ENCODE measurements around the gene PAF1.

The PAF1 gene

DNA sequence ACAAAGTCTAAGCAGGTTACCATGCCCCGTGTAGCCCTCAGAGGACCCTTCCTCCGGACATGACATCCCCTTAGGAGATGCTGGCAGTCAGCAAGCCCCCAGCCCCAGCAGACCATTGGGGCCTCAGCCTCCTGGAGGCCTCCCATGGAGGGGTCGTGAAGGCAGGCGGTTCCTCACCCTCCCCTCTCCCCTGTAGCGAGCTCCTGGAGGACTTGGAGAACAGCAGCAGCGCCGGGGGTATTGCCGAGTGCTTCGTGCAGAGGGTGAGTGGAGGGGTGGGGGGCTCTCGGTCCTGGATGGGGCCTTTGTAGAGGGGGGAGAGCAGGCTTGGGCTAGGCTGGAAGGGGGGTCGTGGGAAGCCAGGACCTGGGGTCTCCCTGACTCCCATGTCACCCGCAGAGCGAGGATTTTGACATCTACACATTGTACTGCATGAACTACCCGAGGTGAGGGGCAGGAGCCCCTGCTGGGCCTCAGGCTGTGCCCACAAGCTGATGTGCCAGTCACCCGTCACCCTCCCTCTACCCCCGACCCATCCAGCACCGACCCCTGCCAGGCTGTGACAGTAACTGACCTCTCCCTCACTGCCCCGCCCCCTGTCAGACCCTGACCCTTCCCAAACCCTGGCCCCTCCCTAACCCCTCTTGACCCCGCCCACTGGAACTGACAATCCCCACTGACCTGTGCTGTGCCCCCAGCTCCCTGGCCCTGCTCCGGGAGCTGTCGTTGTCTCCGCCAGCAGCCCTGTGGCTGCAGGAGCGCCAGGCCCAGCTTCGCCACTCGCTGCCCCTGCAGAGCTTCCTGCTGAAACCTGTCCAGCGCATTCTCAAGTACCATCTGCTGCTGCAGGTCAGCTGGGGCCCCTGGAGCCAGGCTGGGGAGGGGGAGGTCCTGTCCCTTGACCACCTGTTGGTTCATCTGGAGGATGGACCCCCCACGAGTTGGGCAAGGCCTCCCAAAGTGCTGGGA is 25.5 kb upstream of the PAF1 start:
- H3K4me1 ChIP-seq (ENCODE audit: insufficient read depth, low read length), result peaks cover 9% of the 10 kb centered on the region
- H3K27me3 ChIP-seq (ENCODE audit: insufficient read depth, low read length), result no peaks in the 10 kb centered on the region
- no peaks in the 10 kb centered on the region for H3K9me3 ChIP-seq (ENCODE audit: insufficient read depth, low read depth, low read length)
- 88% methylated on average over 27 of the region's 27 CpGs for WGBS
- H3K36me3 ChIP-seq (ENCODE audit: insufficient read depth, low read length), result peaks cover 51% of the 10 kb centered on the region
- H3K4me3 ChIP-seq (ENCODE audit: low read length), result no peak overlapping the region
- H3K9ac ChIP-seq (ENCODE audit: low read depth, low read length), result no peak overlapping the region
- no peak overlapping the region for H3K27ac ChIP-seq (ENCODE audit: low read depth, low read length)

DNA sequence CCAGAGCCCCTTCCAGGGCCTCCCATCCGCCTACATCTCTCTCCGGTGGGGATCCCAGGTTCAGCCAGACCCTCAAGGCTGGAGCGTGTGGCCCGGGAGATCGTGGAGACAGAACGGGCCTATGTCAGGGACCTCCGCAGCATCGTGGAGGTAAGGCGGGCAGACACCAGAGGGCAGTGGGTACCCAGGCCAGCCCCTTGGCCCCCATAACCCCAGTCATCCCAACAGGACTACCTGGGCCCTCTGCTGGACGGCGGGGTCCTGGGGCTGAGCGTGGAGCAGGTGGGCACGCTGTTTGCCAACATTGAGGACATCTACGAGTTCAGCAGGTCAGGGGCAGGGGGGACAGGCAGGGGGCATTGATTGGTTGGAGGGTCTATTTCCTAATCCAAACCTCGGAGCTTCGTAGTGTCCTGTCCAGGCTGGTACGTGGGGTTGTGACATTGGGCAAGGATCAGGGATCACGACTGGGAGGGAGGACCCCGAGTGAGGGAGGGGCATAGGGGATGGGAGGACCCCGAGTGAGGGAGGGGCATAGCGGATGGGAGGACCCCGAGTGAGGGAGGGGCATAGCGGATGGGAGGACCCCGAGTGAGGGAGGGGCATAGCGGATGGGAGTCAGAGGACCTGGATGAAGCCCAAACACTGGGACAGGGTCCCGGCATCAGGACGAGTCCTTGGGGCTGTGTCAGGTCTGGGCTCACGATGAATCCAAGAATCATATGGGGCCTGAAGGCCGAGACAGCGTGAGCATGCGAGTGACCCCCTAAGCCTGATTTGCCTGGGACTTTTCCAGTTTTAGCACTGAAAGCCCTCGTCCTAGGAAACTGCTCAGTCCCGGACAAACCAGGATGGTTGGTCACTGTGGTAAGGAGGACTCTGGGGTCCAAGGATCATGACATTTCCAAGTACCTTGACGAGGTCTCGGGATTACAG is 24.5 kb upstream of the PAF1 start:
- WGBS, result 79% methylated on average over 35 of the region's 35 CpGs
- Histone ChIP-seq H3K9me3 (ENCODE audit: insufficient read depth, low read depth, low read length) (no peaks in the 10 kb centered on the region), H3K9ac (ENCODE audit: low read depth, low read length) (no peak overlapping the region), H3K27me3 (ENCODE audit: insufficient read depth, low read length) (no peaks in the 10 kb centered on the region), H3K4me3 (ENCODE audit: low read length) (0 out of 2 replicates have a peak overlapping the region, but pooled peaks have one; percentile 99), H3K27ac (ENCODE audit: low read depth, low read length) (no peak overlapping the region), H3K4me1 (ENCODE audit: insufficient read depth, low read length) (peaks cover 19% of the 10 kb centered on the region), H3K36me3 (ENCODE audit: insufficient read depth, low read length) (peaks cover 40% of the 10 kb centered on the region)

DNA sequence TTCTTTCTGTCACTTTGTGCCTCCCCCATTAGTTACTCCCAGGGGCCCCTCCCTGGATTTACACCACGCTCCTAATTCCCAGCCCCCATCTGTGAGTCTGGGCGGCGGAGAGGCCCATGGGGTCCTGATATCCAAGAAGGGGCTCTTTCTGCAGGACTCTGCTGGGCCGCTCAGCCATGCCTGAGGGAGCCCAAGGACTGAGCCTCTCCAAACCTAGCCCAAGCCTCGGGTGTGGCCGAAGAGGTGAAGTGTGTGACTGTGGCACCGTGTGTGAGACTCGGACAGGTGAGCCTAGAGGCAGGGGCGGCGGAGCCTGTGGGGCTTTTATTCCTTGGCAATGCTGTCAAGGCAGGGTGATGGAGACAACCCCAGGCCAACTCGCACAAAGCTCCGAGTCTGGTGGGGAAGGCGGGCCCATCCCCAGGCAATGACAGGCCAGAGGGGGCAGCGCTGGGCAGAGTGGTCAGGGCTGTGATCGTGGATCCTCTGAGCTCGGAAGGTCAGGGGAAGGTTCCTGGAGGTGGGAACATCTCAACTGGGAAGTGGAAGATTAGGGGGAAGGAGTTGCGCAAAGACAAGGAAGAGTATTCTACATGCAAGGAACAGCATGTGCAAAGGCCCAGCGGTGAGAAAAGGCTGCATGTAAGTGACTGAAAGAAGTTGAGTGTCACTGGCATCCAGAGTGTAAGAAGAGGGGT is 23.2 kb upstream of the PAF1 start:
- WGBS, result 21% methylated on average over 18 of the region's 18 CpGs
- peak overlapping the region; percentile 99 for H3K27ac ChIP-seq (ENCODE audit: low read depth, low read length)
- no peaks in the 10 kb centered on the region for H3K9me3 ChIP-seq (ENCODE audit: insufficient read depth, low read depth, low read length)
- H3K4me3 ChIP-seq (ENCODE audit: low read length), result peak overlapping the region; percentile 99
- peaks cover 31% of the 10 kb centered on the region for H3K36me3 ChIP-seq (ENCODE audit: insufficient read depth, low read length)
- no peaks in the 10 kb centered on the region for H3K27me3 ChIP-seq (ENCODE audit: insufficient read depth, low read length)
- H3K9ac ChIP-seq (ENCODE audit: low read depth, low read length), result peak overlapping the region; percentile 95
- peaks cover 23% of the 10 kb centered on the region for H3K4me1 ChIP-seq (ENCODE audit: insufficient read depth, low read length)

DNA sequence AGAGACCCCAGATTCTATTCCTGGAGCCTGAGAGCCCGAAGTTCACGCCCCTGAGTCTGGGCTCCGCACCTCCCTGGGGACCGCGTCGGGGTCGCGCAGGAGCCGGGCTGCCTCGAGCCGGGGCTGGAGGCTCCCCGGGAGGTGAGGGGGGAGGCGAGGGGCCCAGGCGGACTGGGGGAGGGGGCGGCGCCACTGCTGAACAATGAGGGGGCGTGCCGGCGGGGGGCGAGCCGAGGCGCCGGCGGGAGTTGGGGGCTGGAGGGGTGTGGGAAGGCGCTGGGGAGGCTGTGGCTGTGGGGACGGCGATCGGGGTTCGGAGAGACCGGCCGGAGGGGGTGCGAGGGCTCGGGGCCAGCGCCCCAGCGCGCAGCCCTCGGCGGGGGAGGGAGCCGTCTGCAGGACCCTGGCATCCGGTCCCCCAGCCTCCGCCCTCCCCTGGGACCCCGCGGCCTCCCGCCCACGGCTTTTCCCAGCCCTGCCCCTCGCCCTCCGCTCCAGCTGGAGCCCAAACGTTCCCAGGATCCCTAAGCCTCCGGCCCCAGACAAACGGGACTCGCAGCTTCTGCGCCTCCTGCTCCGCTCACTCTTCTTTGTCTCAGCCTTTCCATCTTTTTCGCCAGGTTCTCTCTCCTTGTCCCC is 22.5 kb upstream of the PAF1 start:
- WGBS, result under 1% methylated on average over 54 of the region's 54 CpGs

DNA sequence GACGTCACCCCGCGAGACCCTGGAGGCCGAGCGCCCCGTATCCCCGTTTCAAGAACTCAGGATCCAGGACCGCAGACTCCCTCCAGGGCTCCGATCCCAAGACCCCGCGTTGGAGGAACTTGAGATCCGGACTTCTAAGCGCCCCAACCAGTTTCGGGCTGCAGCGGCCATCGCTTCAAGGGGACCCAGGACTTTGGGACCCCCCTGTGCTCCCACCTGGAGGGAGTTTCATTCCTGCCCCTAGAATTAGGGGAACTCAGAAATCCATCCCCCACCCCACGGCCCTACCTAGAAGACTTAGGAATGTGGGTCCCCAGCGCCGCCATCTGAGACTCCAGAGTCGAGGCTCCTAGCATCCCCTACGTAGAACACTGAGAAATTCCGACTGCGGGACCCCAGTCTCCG is 22.0 kb upstream of the PAF1 start:
- Histone ChIP-seq H3K36me3 (ENCODE audit: insufficient read depth, low read length) (peaks cover 20% of the 10 kb centered on the region), H3K9ac (ENCODE audit: low read depth, low read length) (peak overlapping the region; percentile 95), H3K4me3 (ENCODE audit: low read length) (peak overlapping the region; percentile 99), H3K27me3 (ENCODE audit: insufficient read depth, low read length) (no peaks in the 10 kb centered on the region), H3K4me1 (ENCODE audit: insufficient read depth, low read length) (peaks cover 28% of the 10 kb centered on the region), H3K9me3 (ENCODE audit: insufficient read depth, low read depth, low read length) (no peaks in the 10 kb centered on the region), H3K27ac (ENCODE audit: low read depth, low read length) (peak overlapping the region; percentile 99)
- WGBS, result 0% methylated on average over 24 of the region's 24 CpGs

More for the DNA sequence above, 22.5 kb upstream of the PAF1 start:
- no peaks in the 10 kb centered on the region for H3K27me3 ChIP-seq (ENCODE audit: insufficient read depth, low read length)
- H3K27ac ChIP-seq (ENCODE audit: low read depth, low read length), result peak overlapping the region; percentile 99
- peaks cover 28% of the 10 kb centered on the region for H3K4me1 ChIP-seq (ENCODE audit: insufficient read depth, low read length)
- peak overlapping the region; percentile 95 for H3K9ac ChIP-seq (ENCODE audit: low read depth, low read length)
- H3K4me3 ChIP-seq (ENCODE audit: low read length), result peak overlapping the region; percentile 99
- no peaks in the 10 kb centered on the region for H3K9me3 ChIP-seq (ENCODE audit: insufficient read depth, low read depth, low read length)
- H3K36me3 ChIP-seq (ENCODE audit: insufficient read depth, low read length), result peaks cover 24% of the 10 kb centered on the region

DNA sequence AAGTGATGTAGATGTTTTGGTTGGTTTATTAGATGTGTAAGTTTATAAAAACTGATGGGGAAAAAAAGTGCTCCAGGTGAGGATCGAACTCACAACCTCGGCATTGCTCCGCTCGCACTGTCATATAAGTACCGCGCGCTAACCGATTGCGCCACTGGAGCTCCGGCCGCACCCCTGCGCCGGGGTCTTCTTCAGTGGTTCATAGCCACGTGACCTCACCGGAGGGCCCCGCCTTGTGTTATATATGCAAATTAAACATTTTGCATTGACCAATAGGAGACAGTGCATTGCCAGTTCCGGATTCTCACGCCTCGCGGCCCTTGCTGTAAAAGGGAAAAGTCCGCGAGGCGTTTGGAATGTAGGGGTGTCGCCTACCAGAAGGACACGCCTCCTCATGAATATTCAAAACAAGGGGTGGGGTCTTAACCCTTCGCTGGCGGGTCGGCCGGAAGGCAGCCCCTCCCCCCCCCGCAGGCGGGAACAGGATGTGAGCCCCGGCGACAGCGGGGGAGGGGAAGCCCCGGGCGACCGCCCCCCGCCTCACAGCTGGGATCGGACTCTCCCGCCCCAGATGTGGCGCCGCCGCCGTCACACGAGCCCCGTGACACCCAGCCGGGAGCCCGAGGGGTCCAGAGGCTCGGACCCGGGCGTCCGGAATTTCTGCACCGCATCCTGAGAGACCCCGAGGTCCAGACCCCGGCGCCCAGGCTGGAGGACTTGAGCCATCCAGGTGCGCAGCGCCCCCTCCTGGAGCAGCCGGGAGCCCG is 21.4 kb upstream of the PAF1 start, which contains the start of gene PLEKHG2:
TSS of gene PLEKHG2 (plus strand) at position 570 of the 767 bp plus-strand sequence. CDS start 1,418 bp downstream, outside the sequence.
- Histone ChIP-seq H3K9ac (ENCODE audit: low read depth, low read length) (peak within 1 kb of the TSS; percentile 95), H3K36me3 (ENCODE audit: insufficient read depth, low read length) (peaks cover 15% of the 10 kb centered on the region), H3K27ac (ENCODE audit: low read depth, low read length) (peak within 1 kb of the TSS; percentile 99), H3K4me3 (ENCODE audit: low read length) (peak within 1 kb of the TSS; percentile 99), H3K27me3 (ENCODE audit: insufficient read depth, low read length) (no peaks in the 10 kb centered on the region), H3K9me3 (ENCODE audit: insufficient read depth, low read depth, low read length) (no peaks in the 10 kb centered on the region), H3K4me1 (ENCODE audit: insufficient read depth, low read length) (peaks cover 28% of the 10 kb centered on the region)
- WGBS, result under 1% methylated on average over 60 of the region's 60 CpGs

- no peak overlapping the region; the same call in 1 of the 2 replicates for H3K9ac ChIP-seq (ENCODE audit: low read depth, low read length)
- peak overlapping the region; percentile 65; the same call in 1 of the 2 replicates for H3K27ac ChIP-seq (ENCODE audit: low read depth, low read length)
- WGBS, result 5% methylated on average over 7 of the region's 7 CpGs
- H3K9me3 ChIP-seq (ENCODE audit: insufficient read depth, low read depth, low read length), result no peaks in the 10 kb centered on the region
- H3K4me1 ChIP-seq (ENCODE audit: insufficient read depth, low read length), result peaks cover 28% of the 10 kb centered on the region
- H3K27me3 ChIP-seq (ENCODE audit: insufficient read depth, low read length), result no peaks in the 10 kb centered on the region
- peaks cover 10% of the 10 kb centered on the region for H3K36me3 ChIP-seq (ENCODE audit: insufficient read depth, low read length)
- peak overlapping the region; percentile 87 for H3K4me3 ChIP-seq (ENCODE audit: low read length)
These were observed 20.9 kb upstream of the PAF1 start for GRCh38 chr19:39411832-39412099.

DNA sequence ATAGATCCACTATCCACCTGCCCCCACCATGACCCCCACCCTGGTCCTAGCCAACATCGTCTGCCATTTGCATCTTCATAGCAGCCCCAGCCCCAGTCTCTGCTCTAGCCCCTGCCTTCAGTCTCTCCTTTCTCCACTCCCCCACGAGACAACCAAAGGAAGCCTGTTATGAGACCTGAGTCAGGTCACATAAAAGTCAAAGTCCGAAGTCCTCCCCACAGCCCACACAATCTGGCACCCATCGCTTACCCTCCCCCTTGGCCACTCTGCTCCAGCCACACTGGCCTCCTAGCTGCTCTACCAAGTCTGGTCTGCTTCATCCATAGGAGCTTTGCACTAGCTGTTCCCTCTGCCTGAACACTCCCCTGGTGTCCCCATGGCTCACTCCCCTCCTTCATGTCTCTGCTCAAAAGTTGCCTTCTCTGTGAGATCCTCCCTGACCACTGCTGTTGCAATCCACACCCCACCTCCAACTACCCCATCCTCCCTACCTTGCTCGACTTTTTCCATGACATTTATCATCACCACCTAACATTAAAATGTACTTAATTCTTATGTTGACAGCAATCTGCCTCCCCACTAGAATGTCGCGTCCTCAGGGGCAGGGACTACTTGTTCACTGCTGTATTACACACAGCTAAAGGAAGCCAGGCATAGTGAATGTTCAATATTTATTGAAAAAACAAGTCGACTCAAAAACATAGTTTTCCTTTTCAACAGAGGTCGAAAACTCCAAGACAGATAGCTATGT is 20.4 kb upstream of the PAF1 start:
- H3K9me3 ChIP-seq (ENCODE audit: insufficient read depth, low read depth, low read length), result no peaks in the 10 kb centered on the region
- 38% methylated on average over 8 of the region's 9 CpGs for WGBS
- H3K4me1 ChIP-seq (ENCODE audit: insufficient read depth, low read length), result peaks cover 28% of the 10 kb centered on the region
- H3K27me3 ChIP-seq (ENCODE audit: insufficient read depth, low read length), result no peaks in the 10 kb centered on the region
- H3K27ac ChIP-seq (ENCODE audit: low read depth, low read length), result peak overlapping the region; percentile 65; the same call in 1 of the 2 replicates
- peak overlapping the region; percentile 87 for H3K4me3 ChIP-seq (ENCODE audit: low read length)
- no peak overlapping the region for H3K9ac ChIP-seq (ENCODE audit: low read depth, low read length)
- H3K36me3 ChIP-seq (ENCODE audit: insufficient read depth, low read length), result peaks cover 5% of the 10 kb centered on the region; the same call in 1 of the 2 replicates

DNA sequence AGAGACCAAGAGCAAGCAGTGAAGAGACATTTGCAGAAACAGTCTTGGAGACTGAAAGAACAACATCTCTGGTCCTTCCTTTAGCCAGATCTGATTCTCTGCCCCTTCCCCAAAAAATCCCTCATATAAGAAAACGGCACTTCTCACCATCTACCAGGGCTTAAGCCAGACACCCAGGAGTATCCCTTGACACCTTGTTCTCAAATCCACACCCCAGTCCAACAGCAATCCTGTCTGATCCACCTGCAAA is 19.9 kb upstream of the PAF1 start:
- Histone ChIP-seq H3K9ac (ENCODE audit: low read depth, low read length) (peak overlapping the region; percentile 90; the same call in 1 of the 2 replicates), H3K4me1 (ENCODE audit: insufficient read depth, low read length) (peaks cover 33% of the 10 kb centered on the region)

More for the DNA sequence above, 19.9 kb upstream of the PAF1 start:
- no peaks in the 10 kb centered on the region for H3K9me3 ChIP-seq (ENCODE audit: insufficient read depth, low read depth, low read length)
- H3K4me3 ChIP-seq (ENCODE audit: low read length), result peak overlapping the region; percentile 87
- peak overlapping the region; percentile 97; the same call in 1 of the 2 replicates for H3K27ac ChIP-seq (ENCODE audit: low read depth, low read length)
- 74% methylated on average over 1 of the region's 1 CpG for WGBS
- H3K27me3 ChIP-seq (ENCODE audit: insufficient read depth, low read length), result no peaks in the 10 kb centered on the region
- H3K36me3 ChIP-seq (ENCODE audit: insufficient read depth, low read length), result peaks cover under 1% of the 10 kb centered on the region; the same call in 1 of the 2 replicates

Measured in HUES64 (cell line).